Measurements from ENCODE around the gene MNS1. TPM values are rescaled to one million over a fixed set of nuclear protein-coding genes. Genes with fewer than 3 reads are reported as not detected.
A peak's percentile ranks its signal among the peaks of the same experiment; 100 is the strongest.

Gene MNS1
- total and polyA plus RNA-seq, 2 donors from 2014 or later: 5.6 to 6.9 TPM

GRCh38 chr15:56467616-56468015 is 2.7 kb upstream of the MNS1 start:
- Histone ChIP-seq H3K4me1 (ENCODE audit: control insufficient read depth in 2 of 3, insufficient read depth in 2 of 3, low read depth in 1 of 3, low read length in 3 of 3) (peaks cover 0 to 11% (median 5%) of the 10 kb centered on the region in 3 donors), H3K27ac (ENCODE audit: low read depth in 2 of 2, low read length in 2 of 2) (peak overlapping the region in 1 of 2 donors; percentile 10), H3K4me3 (ENCODE audit: low read length in 3 of 3) (peak overlapping the region in 2 of 3 donors; percentile 12 to 62), H3K36me3 (ENCODE audit: control insufficient read depth in 2 of 3, insufficient read depth in 3 of 3, low read length in 3 of 3) (no peaks in the 10 kb centered on the region), H3K9ac (ENCODE audit: low read length in 3 of 3) (no peak overlapping the region), H3K27me3 (ENCODE audit: control insufficient read depth, insufficient read depth, low read length) (no peaks in the 10 kb centered on the region), H3K9me3 (ENCODE audit: control insufficient read depth in 2 of 3, insufficient read depth in 1 of 3, low read length in 3 of 3) (no peaks in the 10 kb centered on the region)
- TF ChIP-seq, protein P1, sequence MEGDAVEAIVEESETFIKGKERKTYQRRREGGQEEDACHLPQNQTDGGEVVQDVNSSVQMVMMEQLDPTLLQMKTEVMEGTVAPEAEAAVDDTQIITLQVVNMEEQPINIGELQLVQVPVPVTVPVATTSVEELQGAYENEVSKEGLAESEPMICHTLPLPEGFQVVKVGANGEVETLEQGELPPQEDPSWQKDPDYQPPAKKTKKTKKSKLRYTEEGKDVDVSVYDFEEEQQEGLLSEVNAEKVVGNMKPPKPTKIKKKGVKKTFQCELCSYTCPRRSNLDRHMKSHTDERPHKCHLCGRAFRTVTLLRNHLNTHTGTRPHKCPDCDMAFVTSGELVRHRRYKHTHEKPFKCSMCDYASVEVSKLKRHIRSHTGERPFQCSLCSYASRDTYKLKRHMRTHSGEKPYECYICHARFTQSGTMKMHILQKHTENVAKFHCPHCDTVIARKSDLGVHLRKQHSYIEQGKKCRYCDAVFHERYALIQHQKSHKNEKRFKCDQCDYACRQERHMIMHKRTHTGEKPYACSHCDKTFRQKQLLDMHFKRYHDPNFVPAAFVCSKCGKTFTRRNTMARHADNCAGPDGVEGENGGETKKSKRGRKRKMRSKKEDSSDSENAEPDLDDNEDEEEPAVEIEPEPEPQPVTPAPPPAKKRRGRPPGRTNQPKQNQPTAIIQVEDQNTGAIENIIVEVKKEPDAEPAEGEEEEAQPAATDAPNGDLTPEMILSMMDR (IDR thresholded peaks at IDR 0.05; ENCODE audit: borderline replicate concordance, extremely low read depth, insufficient read depth): no peak
- peak; percentile 92 for FAIRE-seq
- intact Hi-C loops (cut with DNase I): no loop called here
- DNase-seq: peak in 2 of 5 donors; percentile 55 to 60

GRCh38 chr15:56460947-56461346 is 4.0 kb downstream of the MNS1 start:
- no peak overlapping the region for H3K9ac ChIP-seq (ENCODE audit: low read length in 3 of 3)
- H3K36me3 ChIP-seq (ENCODE audit: control insufficient read depth in 2 of 3, insufficient read depth in 3 of 3, low read length in 3 of 3): no peaks in the 10 kb centered on the region
- no peaks in the 10 kb centered on the region for H3K9me3 ChIP-seq (ENCODE audit: control insufficient read depth in 2 of 3, insufficient read depth in 1 of 3, low read length in 3 of 3)
- H3K4me1 ChIP-seq (ENCODE audit: control insufficient read depth in 2 of 3, insufficient read depth in 2 of 3, low read depth in 1 of 3, low read length in 3 of 3): peaks cover 0 to 2% (median 0%) of the 10 kb centered on the region in 3 donors
- TF ChIP-seq, protein P1 (IDR thresholded peaks at IDR 0.05; ENCODE audit: borderline replicate concordance, extremely low read depth, insufficient read depth): no peak
- no peak overlapping the region for H3K4me3 ChIP-seq (ENCODE audit: low read length in 3 of 3)
- no peak overlapping the region for H3K27ac ChIP-seq (ENCODE audit: low read depth in 2 of 2, low read length in 2 of 2)
- FAIRE-seq: no peak
- H3K27me3 ChIP-seq (ENCODE audit: control insufficient read depth, insufficient read depth, low read length): no peaks in the 10 kb centered on the region
- no peak for DNase-seq
- intact Hi-C loops (cut with DNase I): no loop called here

GRCh38 chr15:56460071-56460470 is 4.9 kb downstream of the MNS1 start:
- TF ChIP-seq, protein P1 (IDR thresholded peaks at IDR 0.05; ENCODE audit: borderline replicate concordance, extremely low read depth, insufficient read depth): no peak
- no peak for FAIRE-seq
- Histone ChIP-seq H3K9ac (ENCODE audit: low read length in 3 of 3) (no peak overlapping the region), H3K4me1 (ENCODE audit: control insufficient read depth in 2 of 3, insufficient read depth in 2 of 3, low read depth in 1 of 3, low read length in 3 of 3) (no peaks in the 10 kb centered on the region), H3K27ac (ENCODE audit: low read depth in 2 of 2, low read length in 2 of 2) (no peak overlapping the region), H3K4me3 (ENCODE audit: low read length in 3 of 3) (no peak overlapping the region), H3K27me3 (ENCODE audit: control insufficient read depth, insufficient read depth, low read length) (no peaks in the 10 kb centered on the region), H3K9me3 (ENCODE audit: control insufficient read depth in 2 of 3, insufficient read depth in 1 of 3, low read length in 3 of 3) (no peaks in the 10 kb centered on the region), H3K36me3 (ENCODE audit: control insufficient read depth in 2 of 3, insufficient read depth in 3 of 3, low read length in 3 of 3) (no peaks in the 10 kb centered on the region)
- intact Hi-C loops (cut with DNase I): no loop called here
- DNase-seq: peak in 1 of 5 donors; percentile 22

GRCh38 chr15:56459096-56459495 is 5.8 kb downstream of the MNS1 start:
- Histone ChIP-seq H3K9me3 (ENCODE audit: control insufficient read depth in 2 of 3, insufficient read depth in 1 of 3, low read length in 3 of 3) (no peaks in the 10 kb centered on the region), H3K9ac (ENCODE audit: low read length in 3 of 3) (no peak overlapping the region), H3K27me3 (ENCODE audit: control insufficient read depth, insufficient read depth, low read length) (no peaks in the 10 kb centered on the region), H3K27ac (ENCODE audit: low read depth in 2 of 2, low read length in 2 of 2) (no peak overlapping the region), H3K4me1 (ENCODE audit: control insufficient read depth in 2 of 3, insufficient read depth in 2 of 3, low read depth in 1 of 3, low read length in 3 of 3) (no peaks in the 10 kb centered on the region), H3K36me3 (ENCODE audit: control insufficient read depth in 2 of 3, insufficient read depth in 3 of 3, low read length in 3 of 3) (no peaks in the 10 kb centered on the region), H3K4me3 (ENCODE audit: low read length in 3 of 3) (no peak overlapping the region)
- DNase-seq (no peak), FAIRE-seq (no peak)
- TF ChIP-seq, protein P1 (IDR thresholded peaks at IDR 0.05; ENCODE audit: borderline replicate concordance, extremely low read depth, insufficient read depth): no peak
- intact Hi-C loops (cut with DNase I): no loop called here

Data from kidney (tissue), 14 donors.